SK-N-SH (cell line): ENCODE measurements around the gene GGT5.
A peak's percentile ranks its signal among the peaks of the same experiment; 100 is the strongest.
"Not testable (repeated sequence)": the region's sequence is repeated elsewhere in the genome, so short reads cannot be mapped to it uniquely, and the experiment has no call there.

ENCODE experiments used
- CTCF ChIP-seq: fragments of 200-600 bp; sonication (generic); IDR thresholded peaks from 2 replicates; pipeline ENCODE4 v1.6.1; 2017; ENCODE audit warnings: antibody characterized with exemption, mild to moderate bottlenecking, moderate library complexity
- ELF1 ChIP-seq: IDR thresholded peaks from 2 replicates; pipeline ENCODE4 v1.4.0; 2012
- EZH2phosphoT487 ChIP-seq: fragments of 200-600 bp; sonication (generic); IDR thresholded peaks from 2 replicates; pipeline ENCODE4 v1.6.1; 2017; ENCODE audit warnings: low read depth, mixed run types, mild to moderate bottlenecking, antibody characterized with exemption, moderate library complexity, borderline replicate concordance
- GABPA ChIP-seq: IDR thresholded peaks from 2 replicates; pipeline ENCODE4 v1.4.0; 2012; ENCODE audit warnings: low read depth, mild to moderate bottlenecking
- MAX ChIP-seq: IDR thresholded peaks from 2 replicates; pipeline ENCODE4 v1.4.0; 2012; ENCODE audit warnings: low read depth
- RAD21 ChIP-seq: IDR thresholded peaks from 2 replicates; pipeline ENCODE4 v1.6.1; 2012; ENCODE audit warnings: mild to moderate bottlenecking, low read length
- REST ChIP-seq: IDR thresholded peaks from 2 replicates; pipeline ENCODE4 v1.6.1; 2012; ENCODE audit warnings: mild to moderate bottlenecking, low read depth, low read length, moderate library complexity
- SIN3A ChIP-seq: IDR thresholded peaks from 2 replicates; pipeline ENCODE4 v1.6.1; 2012; ENCODE audit warnings: low read depth, mild to moderate bottlenecking, low read length, moderate library complexity, borderline replicate concordance
- ZBTB33 ChIP-seq: IDR thresholded peaks from 2 replicates; pipeline ENCODE4 v1.4.0; 2012; ENCODE audit warnings: low read depth, borderline replicate concordance

GRCh38 chr22:24259459-24259858, 14.6 kb upstream of the GGT5 start:
- peak; percentile 57 for TF ChIP-seq CTCF
- TF ChIP-seq ELF1, EZH2phosphoT487, ZBTB33, MAX, GABPA, SIN3A, REST: not testable (repeated sequence)
- TF ChIP-seq RAD21: peak; percentile 65
